Measurements from ENCODE around the gene IQGAP2. TPM values are rescaled to one million over a fixed set of nuclear protein-coding genes. Genes with fewer than 3 reads are reported as not detected.
"Not testable (repeated sequence)": the region's sequence is repeated elsewhere in the genome, so short reads cannot be mapped to it uniquely, and the experiment has no call there.

Gene IQGAP2
- total RNA-seq, 1 experiment from 2014 or later: not detected

DNA sequence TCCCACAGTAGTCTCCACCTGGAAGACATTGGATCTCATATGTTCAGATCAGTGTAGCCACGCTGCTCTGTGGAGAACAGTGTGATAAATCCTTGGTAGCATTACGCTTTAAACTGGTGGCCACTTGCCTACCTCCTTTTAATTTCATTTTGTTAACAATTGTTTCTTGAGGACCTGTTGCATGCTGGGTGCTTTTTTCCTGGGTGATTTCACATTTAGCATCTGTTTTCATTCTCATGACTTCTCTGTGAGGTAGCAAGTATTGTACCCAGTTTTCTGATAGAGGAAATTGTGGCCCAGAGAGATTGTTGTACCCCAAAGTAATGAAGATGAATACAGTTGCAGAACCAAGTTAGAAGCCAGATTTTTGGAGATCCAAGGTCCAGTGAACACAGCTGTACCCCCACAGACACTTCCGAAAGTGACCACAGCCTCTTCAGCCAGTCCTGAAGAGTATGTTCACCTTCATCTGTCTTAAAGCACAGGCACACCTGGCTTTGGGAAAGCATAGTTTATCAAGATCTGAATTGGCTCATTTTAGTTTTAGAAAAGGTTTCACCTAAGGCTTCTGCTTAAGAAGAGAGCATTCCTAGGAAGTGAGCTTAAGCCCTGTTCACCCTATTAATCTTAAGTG, 144.9 kb downstream of the IQGAP2 start:
- Histone ChIP-seq H3K79me2 (ENCODE audit: low read depth) (no peaks in the 10 kb centered on the region), H3K27me3 (ENCODE audit: insufficient read depth, low read depth) (peaks cover 13% of the 10 kb centered on the region), H3K4me2 (no peak overlapping the region), H3F3A (ENCODE audit: insufficient read depth, low read depth) (no peaks in the 10 kb centered on the region), H3K27ac (no peak overlapping the region), H4K20me1 (ENCODE audit: insufficient read depth) (no peaks in the 10 kb centered on the region), H2AFZ (no peak overlapping the region), H3K4me1 (replicated peaks; ENCODE audit: insufficient read depth) (no peaks in the 10 kb centered on the region), H3K4me3 (no peak overlapping the region), H3K9me2 (ENCODE audit: insufficient read depth) (no peaks in the 10 kb centered on the region), H3K9me3 (ENCODE audit: insufficient read depth, low read depth) (no peaks in the 10 kb centered on the region), H3K36me3 (ENCODE audit: low read depth) (no peaks in the 10 kb centered on the region)
- intact Hi-C loops (cut with micrococcal nuclease; ENCODE audit: unreplicated experiment): no loop called here
- POLR2A ChIA-PET (ENCODE audit: unreplicated experiment): no interaction called here
- CTCF ChIA-PET: no interaction called here
- no peak for TF ChIP-seq EZH2 (IDR thresholded peaks at IDR 0.05; ENCODE audit: low read depth)
- TF ChIP-seq, protein P1, sequence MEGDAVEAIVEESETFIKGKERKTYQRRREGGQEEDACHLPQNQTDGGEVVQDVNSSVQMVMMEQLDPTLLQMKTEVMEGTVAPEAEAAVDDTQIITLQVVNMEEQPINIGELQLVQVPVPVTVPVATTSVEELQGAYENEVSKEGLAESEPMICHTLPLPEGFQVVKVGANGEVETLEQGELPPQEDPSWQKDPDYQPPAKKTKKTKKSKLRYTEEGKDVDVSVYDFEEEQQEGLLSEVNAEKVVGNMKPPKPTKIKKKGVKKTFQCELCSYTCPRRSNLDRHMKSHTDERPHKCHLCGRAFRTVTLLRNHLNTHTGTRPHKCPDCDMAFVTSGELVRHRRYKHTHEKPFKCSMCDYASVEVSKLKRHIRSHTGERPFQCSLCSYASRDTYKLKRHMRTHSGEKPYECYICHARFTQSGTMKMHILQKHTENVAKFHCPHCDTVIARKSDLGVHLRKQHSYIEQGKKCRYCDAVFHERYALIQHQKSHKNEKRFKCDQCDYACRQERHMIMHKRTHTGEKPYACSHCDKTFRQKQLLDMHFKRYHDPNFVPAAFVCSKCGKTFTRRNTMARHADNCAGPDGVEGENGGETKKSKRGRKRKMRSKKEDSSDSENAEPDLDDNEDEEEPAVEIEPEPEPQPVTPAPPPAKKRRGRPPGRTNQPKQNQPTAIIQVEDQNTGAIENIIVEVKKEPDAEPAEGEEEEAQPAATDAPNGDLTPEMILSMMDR (conservative IDR thresholded peaks at IDR 0.05): no peak
- no peak for DNase-seq
- BruUV-seq (replicated peaks): no TSS peak

DNA sequence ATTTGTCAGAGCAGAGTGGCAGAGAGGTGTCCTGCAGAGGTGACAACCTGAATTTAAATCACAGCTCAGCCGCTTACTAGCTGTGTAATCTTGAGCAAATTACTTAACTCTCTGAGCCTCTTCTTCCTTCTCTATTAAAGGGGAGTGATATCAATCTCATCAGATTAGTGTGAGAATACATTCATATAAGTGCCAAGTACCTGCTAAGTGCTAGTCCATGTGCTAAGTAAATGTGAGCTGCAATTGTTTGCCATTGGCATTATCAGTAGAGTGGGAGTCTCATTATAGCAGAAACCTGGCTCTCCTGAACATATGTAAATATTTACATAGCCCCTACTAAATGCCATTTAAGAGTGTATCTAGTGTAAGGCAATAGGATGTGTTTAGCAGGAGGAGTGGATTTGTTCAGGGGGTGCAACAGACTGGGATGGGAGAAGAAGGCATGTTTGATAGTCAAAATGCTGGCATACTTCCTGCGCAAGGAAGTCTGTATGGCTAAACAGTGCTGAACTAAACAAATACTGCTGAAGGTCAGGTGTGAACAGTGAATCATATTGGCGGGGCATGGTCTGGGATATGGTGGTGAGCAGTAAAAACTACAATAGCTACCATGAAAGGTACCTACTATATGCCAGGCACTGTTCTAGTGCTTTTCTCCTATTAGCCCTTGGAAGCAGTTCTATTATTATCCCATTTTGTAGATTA, 145.6 kb downstream of the IQGAP2 start:
- intact Hi-C loops (cut with micrococcal nuclease; ENCODE audit: unreplicated experiment): no loop called here
- H3K4me1 ChIP-seq (replicated peaks; ENCODE audit: insufficient read depth): no peaks in the 10 kb centered on the region
- peaks cover 15% of the 10 kb centered on the region for H3K27me3 ChIP-seq (ENCODE audit: insufficient read depth, low read depth)
- DNase-seq: no peak
- H4K20me1 ChIP-seq (ENCODE audit: insufficient read depth): no peaks in the 10 kb centered on the region
- H3K79me2 ChIP-seq (ENCODE audit: low read depth): no peaks in the 10 kb centered on the region
- no peak overlapping the region for H3K27ac ChIP-seq
- H3K9me2 ChIP-seq (ENCODE audit: insufficient read depth): no peaks in the 10 kb centered on the region
- H3K36me3 ChIP-seq (ENCODE audit: low read depth): no peaks in the 10 kb centered on the region
- no peak overlapping the region for H3K4me2 ChIP-seq
- H3K4me3 ChIP-seq: no peak overlapping the region
- TF ChIP-seq, protein P1 (conservative IDR thresholded peaks at IDR 0.05): no peak
- TF ChIP-seq EZH2 (IDR thresholded peaks at IDR 0.05; ENCODE audit: low read depth): no peak
- no peaks in the 10 kb centered on the region for H3F3A ChIP-seq (ENCODE audit: insufficient read depth, low read depth)
- no peaks in the 10 kb centered on the region for H3K9me3 ChIP-seq (ENCODE audit: insufficient read depth, low read depth)
- CTCF ChIA-PET: no interaction called here
- POLR2A ChIA-PET (ENCODE audit: unreplicated experiment): no interaction called here
- BruUV-seq (replicated peaks): no TSS peak
- H2AFZ ChIP-seq: no peak overlapping the region

DNA sequence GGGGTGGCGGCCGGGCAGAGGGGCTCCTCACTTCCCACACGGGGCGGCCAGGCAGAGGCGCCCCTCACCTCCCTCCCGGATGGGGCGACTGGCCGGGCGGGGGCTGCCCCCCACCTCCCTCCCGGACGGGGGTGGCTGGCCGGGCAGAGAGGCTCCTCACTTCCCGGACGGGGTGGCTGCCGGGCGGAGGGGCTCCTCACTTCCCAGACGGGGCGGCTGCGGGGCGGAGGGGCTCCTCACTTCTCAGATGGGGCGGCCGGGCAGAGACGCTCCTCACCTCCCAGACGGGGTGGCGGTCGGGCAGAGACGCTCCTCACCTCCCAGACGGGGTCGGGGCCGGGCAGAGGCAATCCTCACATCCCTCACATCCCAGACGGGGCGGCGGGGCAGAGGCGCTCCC, 147.8 kb downstream of the IQGAP2 start:
- H3K27me3 ChIP-seq (ENCODE audit: insufficient read depth, low read depth): peaks cover 15% of the 10 kb centered on the region
- DNase-seq; H3K4me2 ChIP-seq; H3K79me2 ChIP-seq (ENCODE audit: low read depth); intact Hi-C loops (cut with micrococcal nuclease; ENCODE audit: unreplicated experiment); BruUV-seq (replicated peaks); H3K36me3 ChIP-seq (ENCODE audit: low read depth); H3K9me2 ChIP-seq (ENCODE audit: insufficient read depth); H3F3A ChIP-seq (ENCODE audit: insufficient read depth, low read depth); H3K9me3 ChIP-seq (ENCODE audit: insufficient read depth, low read depth); POLR2A ChIA-PET (ENCODE audit: unreplicated experiment); CTCF ChIA-PET; H3K4me1 ChIP-seq (replicated peaks; ENCODE audit: insufficient read depth); H4K20me1 ChIP-seq (ENCODE audit: insufficient read depth); H3K4me3 ChIP-seq; H3K27ac ChIP-seq; H2AFZ ChIP-seq: not testable (repeated sequence)
